AG09309 (cell line): ENCODE results near the gene PLA2G7.
"Not testable (repeated sequence)": the region's sequence is repeated elsewhere in the genome, so short reads cannot be mapped to it uniquely, and the experiment has no call there.

Source experiments
- DNase-seq: peaks from one replicate; pipeline ENCODE4 v3.0.0-alpha.2; 2010; ENCODE audit warnings: low read depth
- H3K4me3 ChIP-seq: 2 replicates; pipeline ENCODE4 v1.5.1; 2011; ENCODE audit warnings: mild to moderate bottlenecking, low read depth, low read length, moderate library complexity; ENCODE audit not compliant: control insufficient read depth
- TF ChIP-seq, protein P1 (sequence below): IDR thresholded peaks from 2 replicates; pipeline ENCODE4 v1.5.1; 2011; ENCODE audit warnings: mild to moderate bottlenecking, low read depth, low read length, inconsistent platforms; ENCODE audit not compliant: insufficient read depth, control insufficient read depth; ENCODE audit errors: missing control alignments

PLA2G7 gene

DNA sequence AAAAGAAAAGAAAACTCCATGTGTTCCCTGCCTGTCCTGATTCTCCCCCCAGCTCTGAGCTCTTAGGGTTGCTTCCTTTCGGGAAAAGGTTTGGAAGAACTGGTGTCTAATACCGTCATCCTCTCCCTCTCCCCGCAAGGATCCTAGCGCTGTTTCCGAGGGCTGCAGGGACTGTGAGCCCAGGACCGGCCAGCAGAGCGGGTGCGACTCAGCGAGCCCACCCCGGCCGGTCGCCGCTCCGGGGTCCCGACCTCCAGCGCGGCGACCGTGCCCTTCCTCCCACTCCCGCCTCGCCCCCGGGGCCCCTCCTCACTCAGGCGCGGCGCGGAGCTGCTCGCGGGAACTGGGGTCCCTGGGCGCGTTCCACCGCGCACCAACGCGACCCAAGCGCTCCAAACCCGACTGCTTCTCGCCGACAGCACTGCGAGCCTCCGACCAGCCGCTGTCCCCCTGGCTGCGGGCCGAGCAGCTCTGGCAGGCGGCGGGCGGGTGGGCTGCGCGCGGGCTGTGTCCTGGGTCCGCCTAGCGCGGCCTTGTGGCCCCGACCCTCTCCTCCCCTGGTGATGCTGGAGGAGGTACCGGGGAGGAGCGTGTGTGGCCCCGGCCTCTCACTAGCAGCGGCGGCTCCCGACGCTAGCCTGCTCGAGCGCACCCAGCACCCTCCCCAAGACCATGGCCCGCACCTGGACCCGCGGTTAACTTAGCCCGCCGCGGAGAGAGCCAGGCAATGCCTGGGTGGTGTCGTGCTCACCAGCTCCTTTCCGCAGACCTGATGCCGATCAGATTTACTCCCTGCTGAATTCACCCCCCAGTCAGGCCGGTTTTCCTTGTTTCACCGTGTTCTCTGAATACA is at the start of gene PLA2G7:
TSS of gene PLA2G7 (minus strand) at position 509 of the 853 bp plus-strand sequence. CDS start 12,484 bp downstream, outside the sequence.
- H3K4me3 ChIP-seq: peak within 1 kb of the TSS; percentile 14
- TF ChIP-seq, protein P1, sequence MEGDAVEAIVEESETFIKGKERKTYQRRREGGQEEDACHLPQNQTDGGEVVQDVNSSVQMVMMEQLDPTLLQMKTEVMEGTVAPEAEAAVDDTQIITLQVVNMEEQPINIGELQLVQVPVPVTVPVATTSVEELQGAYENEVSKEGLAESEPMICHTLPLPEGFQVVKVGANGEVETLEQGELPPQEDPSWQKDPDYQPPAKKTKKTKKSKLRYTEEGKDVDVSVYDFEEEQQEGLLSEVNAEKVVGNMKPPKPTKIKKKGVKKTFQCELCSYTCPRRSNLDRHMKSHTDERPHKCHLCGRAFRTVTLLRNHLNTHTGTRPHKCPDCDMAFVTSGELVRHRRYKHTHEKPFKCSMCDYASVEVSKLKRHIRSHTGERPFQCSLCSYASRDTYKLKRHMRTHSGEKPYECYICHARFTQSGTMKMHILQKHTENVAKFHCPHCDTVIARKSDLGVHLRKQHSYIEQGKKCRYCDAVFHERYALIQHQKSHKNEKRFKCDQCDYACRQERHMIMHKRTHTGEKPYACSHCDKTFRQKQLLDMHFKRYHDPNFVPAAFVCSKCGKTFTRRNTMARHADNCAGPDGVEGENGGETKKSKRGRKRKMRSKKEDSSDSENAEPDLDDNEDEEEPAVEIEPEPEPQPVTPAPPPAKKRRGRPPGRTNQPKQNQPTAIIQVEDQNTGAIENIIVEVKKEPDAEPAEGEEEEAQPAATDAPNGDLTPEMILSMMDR: no peak
- DNase-seq: no peak

DNA sequence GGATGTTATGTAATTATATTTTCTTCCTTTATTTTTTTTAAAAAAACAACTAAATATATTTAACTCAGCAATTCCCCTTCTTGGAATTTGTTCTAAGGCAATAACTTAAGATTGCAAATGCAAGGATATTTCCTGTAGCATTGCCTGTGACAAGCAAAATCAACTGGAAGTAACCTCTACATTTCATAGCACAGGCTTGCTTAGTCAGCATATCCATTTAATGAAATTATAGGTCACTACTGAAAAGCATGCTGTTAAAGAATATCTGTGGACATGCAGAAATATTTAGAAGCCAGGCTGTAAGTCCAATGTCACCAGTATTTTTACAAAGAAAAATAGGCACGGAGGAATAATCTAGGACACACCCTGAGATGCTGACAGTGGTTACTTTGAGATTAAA is 49.4 kb upstream of the PLA2G7 start:
- DNase-seq: no peak
- H3K4me3 ChIP-seq: no peak overlapping the region
- TF ChIP-seq, protein P1: no peak

DNA sequence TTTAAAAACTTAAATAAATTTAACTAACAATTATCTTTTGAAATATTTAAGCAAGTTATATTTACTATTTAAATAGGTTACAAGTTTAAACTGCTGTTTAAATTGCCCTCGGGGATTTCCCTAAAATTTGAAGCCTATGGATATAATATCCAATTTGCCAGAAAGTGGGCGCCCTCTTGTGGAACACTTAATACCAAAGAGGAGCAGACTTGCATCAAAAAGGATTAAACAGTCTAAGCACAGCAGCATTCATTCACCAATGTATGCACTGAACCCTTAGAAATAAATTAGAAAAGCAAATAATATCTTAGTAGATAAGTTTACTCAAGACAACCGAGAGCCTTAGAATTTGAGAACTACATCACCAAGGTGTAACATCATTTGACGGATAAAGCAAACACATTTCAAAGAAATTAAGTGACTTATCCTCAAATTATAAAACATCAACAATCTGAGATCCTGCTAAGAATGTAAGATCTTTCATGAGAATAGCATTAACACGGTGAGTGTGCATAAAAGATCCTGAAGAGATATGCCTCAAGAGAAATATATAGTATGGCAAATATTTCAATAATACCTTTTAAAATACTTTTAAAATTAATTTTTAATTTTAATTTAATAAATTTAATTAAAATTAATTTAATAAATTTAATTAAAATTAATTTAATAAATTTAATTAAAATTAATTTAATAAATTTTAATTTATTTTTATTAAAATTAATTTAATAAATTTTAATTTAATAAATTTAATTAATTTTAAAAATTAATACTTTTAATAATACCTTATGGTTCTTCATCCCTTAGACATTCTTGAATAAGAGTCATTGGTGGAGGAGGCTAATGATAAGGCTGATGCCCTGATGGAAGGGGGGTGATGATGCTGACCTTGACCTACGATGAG is 46.6 kb upstream of the PLA2G7 start:
- H3K4me3 ChIP-seq: no peak overlapping the region
- TF ChIP-seq, protein P1: peak; percentile 72
- DNase-seq: peak; percentile 20

DNA sequence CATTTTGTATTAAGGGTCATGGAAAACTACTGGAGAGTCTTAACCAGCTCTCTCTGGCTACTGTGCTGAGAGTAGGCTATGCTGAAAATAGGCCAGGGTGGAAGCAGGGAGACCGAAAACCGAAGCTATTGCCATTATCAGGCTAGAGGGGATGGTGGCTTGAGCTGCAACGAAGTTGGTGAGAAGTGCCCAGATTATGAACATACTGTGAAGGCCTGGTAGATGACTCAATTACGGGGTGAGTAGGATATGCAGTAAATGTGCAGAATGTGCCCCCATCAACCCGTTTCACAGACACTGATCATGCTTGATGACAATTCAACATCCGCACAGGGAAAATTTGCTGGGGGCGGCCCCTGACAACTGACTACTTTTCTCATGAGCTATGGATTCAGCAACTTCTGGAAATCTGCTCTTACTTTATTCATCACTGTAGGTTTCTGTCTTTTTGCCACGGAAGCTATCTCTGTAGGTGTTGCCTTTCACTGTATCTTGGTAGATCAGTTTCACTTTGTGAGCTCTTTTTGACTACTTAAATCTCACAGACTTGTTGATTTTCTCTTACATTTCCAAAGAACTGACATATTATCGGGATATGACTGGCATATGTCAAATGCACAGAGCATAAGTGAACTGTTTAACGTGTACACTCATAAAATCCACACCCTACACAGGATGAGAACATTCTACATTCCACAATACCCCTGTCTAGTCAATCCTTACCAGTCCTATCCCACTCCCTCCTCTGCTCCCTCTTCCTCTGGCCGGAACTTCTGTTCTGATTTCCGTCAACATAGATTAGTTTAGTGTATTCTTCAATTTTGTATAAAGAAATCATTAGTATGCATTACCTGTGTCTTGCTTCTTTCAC is 42.5 kb upstream of the PLA2G7 start:
- DNase-seq: no peak
- H3K4me3 ChIP-seq: no peak overlapping the region
- TF ChIP-seq, protein P1: no peak

DNA sequence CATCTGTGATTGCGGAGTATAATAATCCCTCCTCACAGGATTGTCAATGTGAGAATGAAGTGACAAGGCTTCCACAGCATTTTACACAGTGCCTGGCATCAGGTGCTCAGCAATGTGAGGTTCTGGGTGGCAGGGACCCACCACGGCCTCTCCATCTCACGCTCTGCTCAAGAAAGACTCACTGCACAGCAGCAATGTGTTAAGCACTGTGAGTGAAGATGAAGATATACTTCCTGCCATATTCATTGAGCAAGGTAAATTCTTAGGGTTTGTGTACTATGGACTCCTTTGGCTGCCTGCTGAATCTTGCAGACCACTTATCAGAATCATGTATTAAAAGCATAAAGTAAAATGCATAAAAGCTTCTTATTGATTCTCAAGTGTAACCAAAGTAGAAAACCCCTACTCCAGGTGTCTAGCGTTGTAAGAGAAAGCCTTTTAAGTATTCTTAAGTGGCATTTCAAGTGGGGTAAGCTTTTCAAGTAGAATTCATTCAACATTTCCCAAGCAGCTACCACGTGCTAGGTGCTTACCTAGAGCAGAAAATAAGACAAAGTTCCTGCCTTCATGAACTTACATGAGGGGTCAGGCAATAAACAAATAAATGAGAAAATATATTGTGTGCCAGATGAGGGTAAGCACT is 41.0 kb upstream of the PLA2G7 start:
- no peak overlapping the region for H3K4me3 ChIP-seq
- TF ChIP-seq, protein P1: no peak
- DNase-seq: no peak

DNA sequence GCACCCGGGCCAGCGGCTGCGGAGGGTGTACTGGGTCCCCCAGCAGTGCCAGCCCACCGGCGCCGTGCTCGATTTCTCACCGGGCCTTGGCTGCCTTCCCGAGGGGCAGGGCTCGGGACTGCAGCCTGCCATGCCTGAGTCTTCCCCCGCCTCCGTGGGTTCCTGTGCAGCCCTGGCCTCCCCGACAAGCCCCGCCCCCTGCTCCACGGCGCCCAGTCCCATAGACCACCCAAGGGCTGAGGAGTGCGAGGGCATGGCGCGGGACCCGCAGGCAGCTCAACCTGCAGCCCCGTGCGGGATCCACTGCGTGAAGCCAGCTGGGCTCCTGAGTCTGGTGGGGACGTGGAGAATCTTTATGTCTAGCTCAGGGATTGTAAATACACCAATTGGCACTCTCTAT is 39.6 kb upstream of the PLA2G7 start:
- DNase-seq, H3K4me3 ChIP-seq: not testable (repeated sequence)
